Measurements from ENCODE around the gene PON2.

PON2 gene

DNA sequence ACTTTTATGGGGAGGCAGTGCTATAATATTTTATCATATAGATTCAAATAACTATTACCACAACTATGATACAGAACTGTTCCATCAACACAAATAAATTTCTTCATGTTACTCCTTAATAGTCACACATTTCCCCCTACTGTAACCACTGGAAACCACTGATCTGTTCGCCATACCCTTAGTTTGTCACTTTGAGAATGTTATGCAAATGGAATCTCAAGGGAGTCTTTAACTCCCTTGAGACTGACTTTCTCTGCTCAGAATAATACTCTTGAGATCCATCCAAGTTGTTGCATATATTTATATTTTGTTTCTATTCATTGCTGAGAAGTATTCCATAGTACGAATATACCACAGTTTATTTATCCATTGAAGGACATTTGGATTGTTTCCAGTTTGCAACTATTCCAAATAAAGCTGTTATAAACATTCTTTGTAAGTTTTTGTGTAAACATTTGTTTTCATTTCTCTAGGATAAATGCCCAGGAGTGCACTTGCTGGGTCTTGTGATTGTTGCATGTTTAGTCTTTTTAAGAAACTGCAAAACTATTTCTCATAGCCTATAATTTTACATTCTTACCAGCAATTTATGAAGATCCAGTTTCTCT, 19.7 kb upstream of the PON2 start:
- DNase-seq = no peak
- H3K4me1 Mint-ChIP-seq = no peaks in the 10 kb centered on the region

GRCh38 chr7:95446618-95447017, 11.8 kb upstream of the PON2 start:
- Mint-ChIP-seq H3K4me1 (no peaks in the 10 kb centered on the region), H3K27ac (no peak overlapping the region), H3K36me3 (ENCODE audit: low read depth) (no peaks in the 10 kb centered on the region), H3K27me3 (ENCODE audit: low read depth, poor library complexity) (peaks cover 3% of the 10 kb centered on the region), H3K4me3 (no peak overlapping the region), H3K9me3 (no peaks in the 10 kb centered on the region)
- DNase-seq = no peak
- TF ChIP-seq, protein P1, sequence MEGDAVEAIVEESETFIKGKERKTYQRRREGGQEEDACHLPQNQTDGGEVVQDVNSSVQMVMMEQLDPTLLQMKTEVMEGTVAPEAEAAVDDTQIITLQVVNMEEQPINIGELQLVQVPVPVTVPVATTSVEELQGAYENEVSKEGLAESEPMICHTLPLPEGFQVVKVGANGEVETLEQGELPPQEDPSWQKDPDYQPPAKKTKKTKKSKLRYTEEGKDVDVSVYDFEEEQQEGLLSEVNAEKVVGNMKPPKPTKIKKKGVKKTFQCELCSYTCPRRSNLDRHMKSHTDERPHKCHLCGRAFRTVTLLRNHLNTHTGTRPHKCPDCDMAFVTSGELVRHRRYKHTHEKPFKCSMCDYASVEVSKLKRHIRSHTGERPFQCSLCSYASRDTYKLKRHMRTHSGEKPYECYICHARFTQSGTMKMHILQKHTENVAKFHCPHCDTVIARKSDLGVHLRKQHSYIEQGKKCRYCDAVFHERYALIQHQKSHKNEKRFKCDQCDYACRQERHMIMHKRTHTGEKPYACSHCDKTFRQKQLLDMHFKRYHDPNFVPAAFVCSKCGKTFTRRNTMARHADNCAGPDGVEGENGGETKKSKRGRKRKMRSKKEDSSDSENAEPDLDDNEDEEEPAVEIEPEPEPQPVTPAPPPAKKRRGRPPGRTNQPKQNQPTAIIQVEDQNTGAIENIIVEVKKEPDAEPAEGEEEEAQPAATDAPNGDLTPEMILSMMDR (IDR thresholded peaks at IDR 0.05) = no peak

More for the DNA sequence above, 19.7 kb upstream of the PON2 start:
- H3K9me3 Mint-ChIP-seq = peaks cover 34% of the 10 kb centered on the region
- H3K27ac Mint-ChIP-seq = no peak overlapping the region
- H3K36me3 Mint-ChIP-seq (ENCODE audit: low read depth) = peaks cover 17% of the 10 kb centered on the region
- H3K27me3 Mint-ChIP-seq (ENCODE audit: low read depth, poor library complexity) = peaks cover under 1% of the 10 kb centered on the region
- no peak overlapping the region for H3K4me3 Mint-ChIP-seq
- TF ChIP-seq, protein P1 (IDR thresholded peaks at IDR 0.05) = no peak

- Mint-ChIP-seq H3K27ac (no peak overlapping the region), H3K9me3 (no peaks in the 10 kb centered on the region), H3K36me3 (ENCODE audit: low read depth) (no peaks in the 10 kb centered on the region), H3K27me3 (ENCODE audit: low read depth, poor library complexity) (peaks cover 5% of the 10 kb centered on the region), H3K4me3 (no peak overlapping the region), H3K4me1 (peaks cover 10% of the 10 kb centered on the region)
- TF ChIP-seq, protein P1 (IDR thresholded peaks at IDR 0.05) = no peak
- no peak for DNase-seq
Measured at GRCh38 chr7:95444796-95445195, 10.0 kb upstream of the PON2 start.

GRCh38 chr7:95441042-95441823, 6.4 kb upstream of the PON2 start:
- Mint-ChIP-seq H3K27ac (peak overlapping the region; percentile 62), H3K4me1 (peaks cover 27% of the 10 kb centered on the region), H3K9me3 (no peaks in the 10 kb centered on the region), H3K36me3 (ENCODE audit: low read depth) (no peaks in the 10 kb centered on the region), H3K27me3 (ENCODE audit: low read depth, poor library complexity) (peaks cover 5% of the 10 kb centered on the region), H3K4me3 (no peak overlapping the region)
- TF ChIP-seq, protein P1 (IDR thresholded peaks at IDR 0.05) = no peak
- DNase-seq = no peak

DNA sequence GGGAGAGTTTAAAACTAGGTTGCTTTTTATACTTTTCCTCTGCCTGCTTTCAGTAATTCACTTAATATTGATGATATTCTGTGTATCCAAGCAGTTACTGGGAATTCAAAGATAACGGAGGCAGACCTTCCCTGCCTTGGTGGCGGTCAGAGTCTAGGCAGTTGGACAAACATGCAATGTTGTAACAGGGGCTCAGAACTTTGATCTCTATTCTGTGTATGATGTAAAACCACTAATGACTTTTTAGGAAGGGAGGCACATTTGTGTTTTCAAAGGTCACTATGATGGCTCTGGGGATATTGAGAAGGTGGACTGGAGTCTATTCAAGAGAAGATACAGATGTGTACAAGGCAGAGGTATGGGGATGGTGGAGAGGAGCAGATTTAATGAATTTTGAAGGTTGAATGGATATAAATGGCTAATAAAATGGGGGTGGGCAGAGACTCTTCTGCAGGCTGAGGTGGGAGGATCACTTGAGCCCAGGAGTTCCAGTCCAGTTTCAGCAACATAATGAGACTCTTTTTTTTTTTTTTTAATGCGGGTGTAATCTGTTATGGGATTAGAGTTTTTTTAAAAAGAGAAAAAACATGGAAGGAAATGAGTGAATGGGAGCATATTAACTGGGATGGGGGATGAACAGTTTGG, 5.7 kb upstream of the PON2 start:
- peaks cover 34% of the 10 kb centered on the region for H3K4me1 Mint-ChIP-seq
- no peaks in the 10 kb centered on the region for H3K9me3 Mint-ChIP-seq
- H3K27me3 Mint-ChIP-seq (ENCODE audit: low read depth, poor library complexity) = peaks cover 5% of the 10 kb centered on the region
- TF ChIP-seq, protein P1 (IDR thresholded peaks at IDR 0.05) = no peak
- no peak overlapping the region for H3K4me3 Mint-ChIP-seq
- DNase-seq = no peak
- H3K36me3 Mint-ChIP-seq (ENCODE audit: low read depth) = no peaks in the 10 kb centered on the region
- H3K27ac Mint-ChIP-seq = no peak overlapping the region

All from nephron progenitor cell (in vitro differentiated cells).